H1 (cell line): ENCODE measurements around the gene RAD9A. TPM values are rescaled to one million over a fixed set of nuclear protein-coding genes. Genes with fewer than 3 reads are reported as not detected.

ENCODE experiments used
- CHD1 ChIP-seq: IDR thresholded peaks from 2 replicates; pipeline ENCODE4 v1.6.1; 2012; ENCODE audit warnings: low read depth, low read length, improper control_type of control experiment
- CREB1 ChIP-seq: IDR thresholded peaks from 2 replicates; pipeline ENCODE4 v1.6.1; 2012; ENCODE audit warnings: inconsistent platforms
- POU5F1 ChIP-seq: IDR thresholded peaks from 2 replicates; pipeline ENCODE4 v1.6.1; 2011; ENCODE audit warnings: low read depth, mild to moderate bottlenecking, low read length, moderate library complexity
- TAF1 ChIP-seq: IDR thresholded peaks from 2 replicates; pipeline ENCODE4 v1.6.1; 2011; ENCODE audit warnings: mild to moderate bottlenecking, low read depth, low read length
- ZNF274 ChIP-seq: IDR thresholded peaks from 2 replicates; pipeline ENCODE4 v1.7.0; 2012; ENCODE audit warnings: low read length, borderline replicate concordance; ENCODE audit errors: extremely low read depth
- polyA plus RNA-seq, 7 experiments: library from polyadenylated mRNA; depleted of rRNA in 3 of 7; stranded (reverse) in 5 of 7; unstranded in 2 of 7; fragments of >200 nt in 5 of 7; fragments of 200-250 nt in 2 of 7; gene quantifications; 1 replicate in 5 of 7; 2 replicates in 1 of 7; 4 replicates in 1 of 7; pipeline versions ENCODE4 v1.2.1 to v1.2.3, GENCODE V29; 2011 to 2013; ENCODE audit warnings: missing spikeins in 2 of 7, mixed read lengths in 2 of 7
- total RNA-seq: library from RNA; stranded (reverse); fragmentation: NEBNext Ultra II Directional; extraction: Animal tissue kit (Norgen Biotek cat#: 25700); gene quantifications from 2 replicates; pipeline ENCODE4 v1.2.1, GENCODE V29; 2021

RAD9A gene
- total and polyA plus RNA-seq, 2 of the 8 experiments (the other 6 are each of a cell fraction or from before 2014, with no cell fraction given): 22.2 to 25.5 TPM

DNA sequence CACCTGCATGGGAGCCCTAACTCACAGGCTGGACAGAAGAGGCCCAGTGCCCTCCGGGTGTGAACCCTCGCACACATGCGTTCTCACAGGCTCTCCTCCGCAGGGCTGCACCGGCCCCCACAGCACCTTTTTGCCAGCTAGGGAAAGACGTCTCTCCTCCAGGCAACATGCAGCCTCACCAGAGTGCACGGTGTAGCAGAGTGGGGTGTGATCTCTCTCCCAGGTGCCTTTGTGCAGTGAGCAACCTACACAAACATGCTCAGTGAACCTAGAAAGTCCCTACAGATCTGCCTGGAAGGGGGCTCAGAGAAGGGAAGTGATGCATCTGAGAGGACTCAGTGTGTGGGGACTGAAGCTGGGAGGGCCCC lies 20.0 kb downstream of the RAD9A start (continued):
- TF ChIP-seq CHD1: no peak
- no peak for TF ChIP-seq ZNF274
- TF ChIP-seq TAF1: no peak
- no peak for TF ChIP-seq CREB1
- no peak for TF ChIP-seq POU5F1
